ENCODE results near the gene ZNF860. TPM values are rescaled to one million over a fixed set of nuclear protein-coding genes. Genes with fewer than 3 reads are reported as not detected.

Gene ZNF860
- polyA plus RNA-seq, 1 of the 3 experiments (the other 2 are of a cell fraction) = not detected

DNA sequence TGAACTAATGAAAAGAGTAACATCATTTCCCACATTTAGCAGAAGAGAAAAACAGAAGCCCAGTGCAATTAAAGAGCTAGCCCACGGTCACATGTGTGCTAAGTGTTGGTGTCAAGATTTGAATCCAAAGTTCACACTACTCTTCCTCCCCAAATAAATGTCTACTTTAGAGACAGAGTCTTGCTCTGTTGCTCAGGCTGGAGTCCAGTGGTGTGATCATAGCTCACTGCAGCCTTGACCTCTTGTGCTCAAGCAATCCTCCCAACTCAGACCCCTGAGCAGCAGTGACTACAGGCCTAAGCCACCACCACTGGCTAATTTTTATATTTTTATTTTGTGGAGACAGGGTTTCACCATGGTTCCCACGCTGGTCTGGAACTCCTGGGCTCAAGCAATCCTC, 5.2 kb upstream of the ZNF860 start (continued):
- no peak for TF ChIP-seq ZBTB33 (IDR thresholded peaks at IDR 0.05; ENCODE audit: borderline replicate concordance, low read depth)
- TF ChIP-seq SMC3 (IDR thresholded peaks at IDR 0.05; ENCODE audit: low read depth, low read length) = no peak
- TF ChIP-seq JUND (IDR thresholded peaks at IDR 0.05) = no peak
- TF ChIP-seq EZH2phosphoT487 (IDR thresholded peaks at IDR 0.05; ENCODE audit: borderline replicate concordance, low read depth) = no peak
- no peak for TF ChIP-seq ELF1 (IDR thresholded peaks at IDR 0.05)
- no peak for TF ChIP-seq USF2 (IDR thresholded peaks at IDR 0.05; ENCODE audit: borderline replicate concordance, low read depth, low read length)
- TF ChIP-seq, protein P1, sequence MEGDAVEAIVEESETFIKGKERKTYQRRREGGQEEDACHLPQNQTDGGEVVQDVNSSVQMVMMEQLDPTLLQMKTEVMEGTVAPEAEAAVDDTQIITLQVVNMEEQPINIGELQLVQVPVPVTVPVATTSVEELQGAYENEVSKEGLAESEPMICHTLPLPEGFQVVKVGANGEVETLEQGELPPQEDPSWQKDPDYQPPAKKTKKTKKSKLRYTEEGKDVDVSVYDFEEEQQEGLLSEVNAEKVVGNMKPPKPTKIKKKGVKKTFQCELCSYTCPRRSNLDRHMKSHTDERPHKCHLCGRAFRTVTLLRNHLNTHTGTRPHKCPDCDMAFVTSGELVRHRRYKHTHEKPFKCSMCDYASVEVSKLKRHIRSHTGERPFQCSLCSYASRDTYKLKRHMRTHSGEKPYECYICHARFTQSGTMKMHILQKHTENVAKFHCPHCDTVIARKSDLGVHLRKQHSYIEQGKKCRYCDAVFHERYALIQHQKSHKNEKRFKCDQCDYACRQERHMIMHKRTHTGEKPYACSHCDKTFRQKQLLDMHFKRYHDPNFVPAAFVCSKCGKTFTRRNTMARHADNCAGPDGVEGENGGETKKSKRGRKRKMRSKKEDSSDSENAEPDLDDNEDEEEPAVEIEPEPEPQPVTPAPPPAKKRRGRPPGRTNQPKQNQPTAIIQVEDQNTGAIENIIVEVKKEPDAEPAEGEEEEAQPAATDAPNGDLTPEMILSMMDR (IDR thresholded peaks at IDR 0.05) = no peak

GRCh38 chr3:31977736-31978135, 3.8 kb upstream of the ZNF860 start:
- H3K27ac ChIP-seq (ENCODE audit: low read depth in 2 of 2, low read length in 1 of 2) = no peak overlapping the region
- POLR2A ChIA-PET = no interaction called here
- CTCF ChIA-PET = no interaction called here
- H3K79me2 ChIP-seq (ENCODE audit: insufficient read depth) = no peaks in the 10 kb centered on the region
- no peaks in the 10 kb centered on the region for H3F3A ChIP-seq (replicated peaks; ENCODE audit: insufficient read depth)
- H3K4me1 ChIP-seq (ENCODE audit: control insufficient read depth in 1 of 2, insufficient read depth in 2 of 2, low read depth in 1 of 2, low read length in 1 of 2) = peaks cover 5 to 11% of the 10 kb centered on the region in 2 experiments; a peak in 2 of 4 replicates
- no peaks in the 10 kb centered on the region for H3K9me2 ChIP-seq
- H3K4me2 ChIP-seq = no peak overlapping the region
- H3K9me3 ChIP-seq = no peaks in the 10 kb centered on the region
- 22% methylated on average over 2 of the region's 2 CpGs for WGBS (ENCODE audit: low lambda C conversion rate)
- no peak for TF ChIP-seq ZBTB33 (IDR thresholded peaks at IDR 0.05; ENCODE audit: borderline replicate concordance, low read depth)
- TF ChIP-seq SIN3A (IDR thresholded peaks at IDR 0.05; ENCODE audit: borderline replicate concordance, low read depth, low read length) = no peak
- TF ChIP-seq MXI1 (IDR thresholded peaks at IDR 0.05; ENCODE audit: low read depth, low read length) = no peak
- no peak for TF ChIP-seq MEF2A (IDR thresholded peaks at IDR 0.05; ENCODE audit: borderline replicate concordance, low read depth)
- no peak for TF ChIP-seq GABPA (IDR thresholded peaks at IDR 0.05; ENCODE audit: low read depth)
- TF ChIP-seq TEAD4 (IDR thresholded peaks at IDR 0.05; ENCODE audit: borderline replicate concordance, insufficient read depth) = no peak
- TF ChIP-seq FOXM1 (IDR thresholded peaks at IDR 0.05; ENCODE audit: low read depth) = no peak
- TF ChIP-seq PBX3 (IDR thresholded peaks at IDR 0.05) = no peak
- TF ChIP-seq RXRA (IDR thresholded peaks at IDR 0.05; ENCODE audit: borderline replicate concordance, low read depth) = no peak
- no peak for TF ChIP-seq RAD21 (IDR thresholded peaks at IDR 0.05; ENCODE audit: low read length)
- TF ChIP-seq, protein P1 (IDR thresholded peaks at IDR 0.05) = no peak
- TF ChIP-seq USF1 (IDR thresholded peaks at IDR 0.05; ENCODE audit: borderline replicate concordance, low read depth) = no peak
- TF ChIP-seq TCF12 (IDR thresholded peaks at IDR 0.05) = no peak
- no peak for TF ChIP-seq EZH2phosphoT487 (IDR thresholded peaks at IDR 0.05; ENCODE audit: borderline replicate concordance, low read depth)
- TF ChIP-seq FOSL2 (IDR thresholded peaks at IDR 0.05; ENCODE audit: borderline replicate concordance, low read depth) = no peak
- H2AFZ ChIP-seq (ENCODE audit: low read depth) = no peak overlapping the region
- no peak overlapping the region for H3K4me3 ChIP-seq (ENCODE audit: low read depth in 2 of 2, low read length in 1 of 2)
- DNase-seq = no peak
- no peaks in the 10 kb centered on the region for H3K36me3 ChIP-seq (replicated peaks in 1 of 2; ENCODE audit: control insufficient read depth in 1 of 2, insufficient read depth in 2 of 2, low read length in 1 of 2)
- H3K27me3 ChIP-seq (ENCODE audit: insufficient read depth) = peaks cover 9% of the 10 kb centered on the region; the same call in 1 of the 2 replicates
- no peak overlapping the region for H3K9ac ChIP-seq
- H4K20me1 ChIP-seq (ENCODE audit: insufficient read depth) = no peaks in the 10 kb centered on the region
